ENCODE measurements around the gene ARHGAP19.

The ARHGAP19 gene

GRCh38 chr10:97226398-97226797 is 66.0 kb downstream of the ARHGAP19 start:
- H3K36me3 ChIP-seq (ENCODE audit: insufficient read depth, insufficient read length, low read length): peaks cover 31% of the 10 kb centered on the region
- H3K4me1 ChIP-seq (ENCODE audit: insufficient read depth, insufficient read length): peaks cover 3% of the 10 kb centered on the region

GRCh38 chr10:97224483-97225435 is 67.7 kb downstream of the ARHGAP19 start:
- no peak for DNase-seq (ENCODE audit: low read depth, low spot score)
- Histone ChIP-seq H3K4me1 (ENCODE audit: insufficient read depth, insufficient read length) (peaks cover 3% of the 10 kb centered on the region), H3K9ac (ENCODE audit: insufficient read length, low read depth) (no peak overlapping the region), H3K9me3 (ENCODE audit: insufficient read depth, low read length) (no peaks in the 10 kb centered on the region), H3K36me3 (ENCODE audit: insufficient read depth, insufficient read length, low read length) (peaks cover 31% of the 10 kb centered on the region), H3K4me3 (ENCODE audit: insufficient read length, low read depth) (no peak overlapping the region), H3K27me3 (ENCODE audit: insufficient read depth, insufficient read length) (no peaks in the 10 kb centered on the region)
- TF ChIP-seq YY1 (IDR thresholded peaks at IDR 0.05; ENCODE audit: insufficient read depth, insufficient read length) (no peak), SUZ12 (IDR thresholded peaks at IDR 0.05; ENCODE audit: extremely low read depth, insufficient read depth, insufficient read length) (no peak), ZNF274 (IDR thresholded peaks at IDR 0.05; ENCODE audit: low read depth, low read length) (no peak)

More at GRCh38 chr10:97226398-97226797, 66.0 kb downstream of the ARHGAP19 start:
- TF ChIP-seq ZNF274 (IDR thresholded peaks at IDR 0.05; ENCODE audit: low read depth, low read length) (no peak), YY1 (IDR thresholded peaks at IDR 0.05; ENCODE audit: insufficient read depth, insufficient read length) (no peak), SUZ12 (IDR thresholded peaks at IDR 0.05; ENCODE audit: extremely low read depth, insufficient read depth, insufficient read length) (no peak)
- Histone ChIP-seq H3K27me3 (ENCODE audit: insufficient read depth, insufficient read length) (no peaks in the 10 kb centered on the region), H3K9me3 (ENCODE audit: insufficient read depth, low read length) (no peaks in the 10 kb centered on the region), H3K9ac (ENCODE audit: insufficient read length, low read depth) (no peak overlapping the region), H3K4me3 (ENCODE audit: insufficient read length, low read depth) (no peak overlapping the region)
- DNase-seq (ENCODE audit: low read depth, low spot score): no peak

GRCh38 chr10:97222326-97222961 is 70.0 kb downstream of the ARHGAP19 start:
- Histone ChIP-seq H3K36me3 (ENCODE audit: insufficient read depth, insufficient read length, low read length) (peaks cover 20% of the 10 kb centered on the region), H3K4me3 (ENCODE audit: insufficient read length, low read depth) (no peak overlapping the region), H3K9me3 (ENCODE audit: insufficient read depth, low read length) (no peaks in the 10 kb centered on the region), H3K4me1 (ENCODE audit: insufficient read depth, insufficient read length) (peaks cover 3% of the 10 kb centered on the region), H3K9ac (ENCODE audit: insufficient read length, low read depth) (no peak overlapping the region), H3K27me3 (ENCODE audit: insufficient read depth, insufficient read length) (no peaks in the 10 kb centered on the region)
- TF ChIP-seq ZNF274 (IDR thresholded peaks at IDR 0.05; ENCODE audit: low read depth, low read length) (no peak), YY1 (IDR thresholded peaks at IDR 0.05; ENCODE audit: insufficient read depth, insufficient read length) (no peak), SUZ12 (IDR thresholded peaks at IDR 0.05; ENCODE audit: extremely low read depth, insufficient read depth, insufficient read length) (no peak)
- DNase-seq (ENCODE audit: low read depth, low spot score): peak; percentile 63

- TF ChIP-seq YY1 (IDR thresholded peaks at IDR 0.05; ENCODE audit: insufficient read depth, insufficient read length) (no peak), ZNF274 (IDR thresholded peaks at IDR 0.05; ENCODE audit: low read depth, low read length) (no peak), SUZ12 (IDR thresholded peaks at IDR 0.05; ENCODE audit: extremely low read depth, insufficient read depth, insufficient read length) (no peak)
- Histone ChIP-seq H3K4me3 (ENCODE audit: insufficient read length, low read depth) (no peak overlapping the region), H3K36me3 (ENCODE audit: insufficient read depth, insufficient read length, low read length) (peaks cover 16% of the 10 kb centered on the region), H3K9me3 (ENCODE audit: insufficient read depth, low read length) (no peaks in the 10 kb centered on the region), H3K4me1 (ENCODE audit: insufficient read depth, insufficient read length) (peaks cover 3% of the 10 kb centered on the region), H3K27me3 (ENCODE audit: insufficient read depth, insufficient read length) (no peaks in the 10 kb centered on the region), H3K9ac (ENCODE audit: insufficient read length, low read depth) (no peak overlapping the region)
- DNase-seq (ENCODE audit: low read depth, low spot score): no peak
Measured at GRCh38 chr10:97220355-97220754, 72.1 kb downstream of the ARHGAP19 start.

GRCh38 chr10:97217299-97217698 is 75.1 kb downstream of the ARHGAP19 start:
- no peak for TF ChIP-seq SUZ12 (IDR thresholded peaks at IDR 0.05; ENCODE audit: extremely low read depth, insufficient read depth, insufficient read length)
- TF ChIP-seq ZNF274 (IDR thresholded peaks at IDR 0.05; ENCODE audit: low read depth, low read length): no peak
- TF ChIP-seq YY1 (IDR thresholded peaks at IDR 0.05; ENCODE audit: insufficient read depth, insufficient read length): no peak
- peaks cover 3% of the 10 kb centered on the region for H3K36me3 ChIP-seq (ENCODE audit: insufficient read depth, insufficient read length, low read length)

DNA sequence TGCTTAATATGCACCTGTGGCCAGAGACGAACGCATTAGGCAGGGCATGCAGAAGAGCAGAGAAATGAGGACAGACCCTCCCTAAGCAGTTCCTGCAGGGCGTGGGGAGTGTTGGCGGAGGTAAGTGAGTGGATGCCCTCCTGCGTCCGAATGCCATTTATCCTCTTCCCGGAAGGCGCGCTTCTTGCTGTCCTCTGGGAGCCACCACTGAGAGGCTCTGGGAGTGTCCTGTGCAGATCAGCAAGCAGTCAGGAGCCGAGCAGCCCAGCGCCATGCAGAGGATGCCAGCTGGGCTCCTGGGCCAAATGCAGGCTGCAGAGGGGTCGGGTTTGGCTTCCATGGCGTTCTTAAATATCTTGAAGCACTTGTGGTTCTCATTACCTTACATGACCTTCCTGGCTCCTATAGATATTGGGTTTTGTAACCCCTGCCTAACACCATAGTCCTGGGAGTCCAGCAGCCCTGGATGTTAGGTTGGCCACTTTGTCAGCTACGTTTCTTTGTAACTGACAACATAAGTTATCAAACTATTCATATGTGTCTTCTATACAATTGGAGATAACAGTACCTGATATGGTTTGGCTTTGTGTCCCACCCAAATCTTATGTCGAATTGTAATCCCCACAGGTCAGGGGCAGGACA is 76.7 kb downstream of the ARHGAP19 start:
- Histone ChIP-seq H3K36me3 (ENCODE audit: insufficient read depth, insufficient read length, low read length) (peaks cover 3% of the 10 kb centered on the region), H3K9me3 (ENCODE audit: insufficient read depth, low read length) (no peaks in the 10 kb centered on the region), H3K4me3 (ENCODE audit: insufficient read length, low read depth) (no peak overlapping the region), H3K27me3 (ENCODE audit: insufficient read depth, insufficient read length) (no peaks in the 10 kb centered on the region), H3K4me1 (ENCODE audit: insufficient read depth, insufficient read length) (no peaks in the 10 kb centered on the region), H3K9ac (ENCODE audit: insufficient read length, low read depth) (no peak overlapping the region)
- TF ChIP-seq ZNF274 (IDR thresholded peaks at IDR 0.05; ENCODE audit: low read depth, low read length): no peak
- no peak for DNase-seq (ENCODE audit: low read depth, low spot score)

More at GRCh38 chr10:97217299-97217698, 75.1 kb downstream of the ARHGAP19 start:
- Histone ChIP-seq H3K9me3 (ENCODE audit: insufficient read depth, low read length) (no peaks in the 10 kb centered on the region), H3K9ac (ENCODE audit: insufficient read length, low read depth) (no peak overlapping the region), H3K4me3 (ENCODE audit: insufficient read length, low read depth) (no peak overlapping the region), H3K4me1 (ENCODE audit: insufficient read depth, insufficient read length) (no peaks in the 10 kb centered on the region), H3K27me3 (ENCODE audit: insufficient read depth, insufficient read length) (no peaks in the 10 kb centered on the region)
- DNase-seq (ENCODE audit: low read depth, low spot score): no peak

- no peaks in the 10 kb centered on the region for H3K9me3 ChIP-seq (ENCODE audit: insufficient read depth, low read length)
- TF ChIP-seq SUZ12 (IDR thresholded peaks at IDR 0.05; ENCODE audit: extremely low read depth, insufficient read depth, insufficient read length): no peak
- TF ChIP-seq ZNF274 (IDR thresholded peaks at IDR 0.05; ENCODE audit: low read depth, low read length): no peak
- TF ChIP-seq YY1 (IDR thresholded peaks at IDR 0.05; ENCODE audit: insufficient read depth, insufficient read length): no peak
- no peak overlapping the region for H3K4me3 ChIP-seq (ENCODE audit: insufficient read length, low read depth)
- H3K36me3 ChIP-seq (ENCODE audit: insufficient read depth, insufficient read length, low read length): no peaks in the 10 kb centered on the region
- no peak for DNase-seq (ENCODE audit: low read depth, low spot score)
- H3K27me3 ChIP-seq (ENCODE audit: insufficient read depth, insufficient read length): no peaks in the 10 kb centered on the region
- H3K9ac ChIP-seq (ENCODE audit: insufficient read length, low read depth): no peak overlapping the region
- no peaks in the 10 kb centered on the region for H3K4me1 ChIP-seq (ENCODE audit: insufficient read depth, insufficient read length)
Measured at GRCh38 chr10:97213431-97213830, 79.0 kb downstream of the ARHGAP19 start.

Measured in NT2/D1 (cell line).